GM06990 (cell line): ENCODE data around the gene EFCAB13.
"Not testable (repeated sequence)": the region's sequence is repeated elsewhere in the genome, so short reads cannot be mapped to it uniquely, and the experiment has no call there.

Source experiments
- DNase-seq: peaks from one replicate; pipeline ENCODE4 v3.0.0-alpha.2; 2011; ENCODE audit not compliant: insufficient read length; ENCODE audit errors: extremely low read depth
- H3K27me3 ChIP-seq: replicated peaks from 2 replicates; pipeline ENCODE4 v1.6.0; 2011; ENCODE audit warnings: low read length; ENCODE audit not compliant: control insufficient read depth, insufficient read depth
- H3K36me3 ChIP-seq: 2 replicates; pipeline ENCODE4 v1.5.1; 2011; ENCODE audit warnings: low read length; ENCODE audit not compliant: control insufficient read depth, insufficient read depth
- H3K4me3 ChIP-seq: replicated peaks from 2 replicates; pipeline ENCODE4 v1.5.1; 2011; ENCODE audit warnings: low read depth, mild to moderate bottlenecking, control low read depth, low read length
- TF ChIP-seq, protein P1 (sequence below): IDR thresholded peaks from 2 replicates; pipeline ENCODE4 v1.5.1; 2011; ENCODE audit warnings: low read length, control low read depth, mild to moderate bottlenecking, inconsistent platforms; ENCODE audit not compliant: insufficient read depth, poor library complexity, severe bottlenecking

The EFCAB13 gene

DNA sequence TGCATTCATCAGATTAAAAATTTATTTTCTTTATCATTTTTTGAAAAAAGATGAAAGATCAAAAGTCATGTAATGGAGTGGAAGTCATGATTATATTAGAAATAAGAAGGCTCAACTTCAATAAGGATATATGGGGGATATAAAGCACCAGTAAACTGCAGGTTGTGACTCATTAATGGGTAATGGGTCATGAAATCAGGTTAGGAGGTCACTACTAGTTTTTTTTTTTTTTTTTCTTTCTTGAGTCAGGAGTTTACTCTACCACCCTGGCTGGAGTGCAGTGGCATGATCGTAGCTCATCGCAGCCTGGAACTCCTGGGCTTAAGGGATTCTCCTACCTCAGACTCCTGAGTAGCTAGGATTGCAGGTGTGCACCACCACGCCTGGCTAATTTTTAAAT lies 14.3 kb downstream of the EFCAB13 start:
- TF ChIP-seq, protein P1, sequence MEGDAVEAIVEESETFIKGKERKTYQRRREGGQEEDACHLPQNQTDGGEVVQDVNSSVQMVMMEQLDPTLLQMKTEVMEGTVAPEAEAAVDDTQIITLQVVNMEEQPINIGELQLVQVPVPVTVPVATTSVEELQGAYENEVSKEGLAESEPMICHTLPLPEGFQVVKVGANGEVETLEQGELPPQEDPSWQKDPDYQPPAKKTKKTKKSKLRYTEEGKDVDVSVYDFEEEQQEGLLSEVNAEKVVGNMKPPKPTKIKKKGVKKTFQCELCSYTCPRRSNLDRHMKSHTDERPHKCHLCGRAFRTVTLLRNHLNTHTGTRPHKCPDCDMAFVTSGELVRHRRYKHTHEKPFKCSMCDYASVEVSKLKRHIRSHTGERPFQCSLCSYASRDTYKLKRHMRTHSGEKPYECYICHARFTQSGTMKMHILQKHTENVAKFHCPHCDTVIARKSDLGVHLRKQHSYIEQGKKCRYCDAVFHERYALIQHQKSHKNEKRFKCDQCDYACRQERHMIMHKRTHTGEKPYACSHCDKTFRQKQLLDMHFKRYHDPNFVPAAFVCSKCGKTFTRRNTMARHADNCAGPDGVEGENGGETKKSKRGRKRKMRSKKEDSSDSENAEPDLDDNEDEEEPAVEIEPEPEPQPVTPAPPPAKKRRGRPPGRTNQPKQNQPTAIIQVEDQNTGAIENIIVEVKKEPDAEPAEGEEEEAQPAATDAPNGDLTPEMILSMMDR = no peak
- Histone ChIP-seq H3K36me3 (no peaks in the 10 kb centered on the region; the same call in 1 of the 2 replicates), H3K4me3 (no peak overlapping the region), H3K27me3 (no peaks in the 10 kb centered on the region)
- no peak for DNase-seq

DNA sequence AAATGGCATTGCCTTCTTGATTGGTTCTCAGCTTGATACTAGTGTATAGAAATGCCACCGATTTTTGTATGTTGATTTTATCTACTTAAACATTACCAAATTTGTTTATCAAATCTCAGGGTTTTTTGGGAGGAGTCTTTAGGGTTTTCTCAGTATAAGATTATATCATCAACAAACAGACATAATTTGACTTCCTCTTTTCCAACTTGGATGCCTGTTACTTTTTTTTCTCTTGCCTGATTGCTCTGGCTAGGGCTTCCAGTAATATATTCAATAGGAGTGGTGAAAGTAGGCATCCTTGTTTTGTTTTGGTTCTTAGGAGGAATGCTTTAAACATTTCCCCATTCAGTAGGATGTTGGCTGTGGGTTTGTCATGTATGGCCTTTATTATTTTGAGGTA lies 29.1 kb downstream of the EFCAB13 start:
- TF ChIP-seq, protein P1 = no peak
- no peaks in the 10 kb centered on the region for H3K27me3 ChIP-seq
- H3K4me3 ChIP-seq = no peak overlapping the region
- no peak for DNase-seq
- H3K36me3 ChIP-seq = peaks cover 2% of the 10 kb centered on the region

DNA sequence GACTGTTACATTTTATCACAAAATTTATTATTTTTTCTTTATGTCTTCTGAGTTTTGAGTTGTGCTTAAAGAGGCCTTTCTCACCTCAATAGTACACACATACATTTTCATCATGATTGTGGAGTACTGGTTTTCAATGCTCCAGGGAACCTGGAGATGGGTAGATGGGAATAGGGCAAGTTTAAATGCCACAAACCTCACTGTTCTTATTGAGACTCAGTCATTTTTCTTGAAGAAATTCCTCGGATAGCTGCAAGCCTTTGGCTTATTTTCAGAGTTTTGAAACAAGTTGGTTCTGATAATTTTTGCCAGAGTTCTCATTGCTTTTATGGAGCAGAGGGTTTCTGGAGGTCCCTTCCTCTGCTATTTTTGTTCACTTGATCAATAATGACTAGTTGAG lies 34.9 kb downstream of the EFCAB13 start:
- Histone ChIP-seq H3K27me3 (no peaks in the 10 kb centered on the region), H3K36me3 (peaks cover 2% of the 10 kb centered on the region), H3K4me3 (no peak overlapping the region)
- DNase-seq = no peak
- TF ChIP-seq, protein P1 = no peak

DNA sequence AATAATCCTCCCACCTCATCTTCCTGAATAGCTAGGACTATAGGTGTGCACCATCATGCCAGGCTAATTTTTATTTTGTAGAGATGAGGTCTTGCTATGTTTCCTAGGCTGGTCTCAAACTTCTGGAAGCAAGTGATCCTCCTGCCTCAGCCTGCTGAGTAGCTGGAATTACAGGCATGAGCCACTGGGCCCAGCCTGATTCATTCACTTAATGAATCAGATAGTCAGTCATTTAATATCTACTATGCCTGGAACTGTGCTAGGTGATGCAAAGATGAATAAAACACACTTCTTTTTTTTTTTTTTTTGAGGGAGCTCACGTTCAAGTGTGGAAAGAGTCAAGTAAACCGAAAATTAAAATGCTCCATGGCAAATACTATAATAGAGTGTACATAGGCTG lies 39.4 kb downstream of the EFCAB13 start:
- Histone ChIP-seq H3K36me3 (no peaks in the 10 kb centered on the region), H3K4me3 (no peak overlapping the region), H3K27me3 (no peaks in the 10 kb centered on the region)
- no peak for DNase-seq
- TF ChIP-seq, protein P1 = no peak

DNA sequence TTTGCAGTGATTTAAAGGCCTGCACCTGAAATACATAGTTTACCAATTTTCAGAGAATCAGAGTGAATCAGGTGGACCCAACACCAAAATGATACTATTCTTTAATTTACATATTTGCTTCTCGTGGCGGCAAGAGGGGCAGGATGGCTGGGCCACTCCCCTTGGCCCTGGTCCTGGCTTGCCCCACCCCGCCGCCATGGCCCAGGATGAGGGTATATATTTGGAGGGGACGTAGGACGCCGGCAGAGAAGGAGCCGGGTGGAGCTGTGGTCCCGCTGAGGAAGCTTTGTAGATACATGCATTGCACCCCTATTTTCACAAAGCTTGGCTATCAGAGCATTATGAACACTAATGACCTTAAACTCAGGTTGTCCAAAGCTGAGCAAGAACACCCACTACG lies 43.5 kb downstream of the EFCAB13 start:
- H3K27me3 ChIP-seq = no peaks in the 10 kb centered on the region
- no peaks in the 10 kb centered on the region for H3K36me3 ChIP-seq
- TF ChIP-seq, protein P1 = no peak
- no peak overlapping the region for H3K4me3 ChIP-seq
- no peak for DNase-seq

DNA sequence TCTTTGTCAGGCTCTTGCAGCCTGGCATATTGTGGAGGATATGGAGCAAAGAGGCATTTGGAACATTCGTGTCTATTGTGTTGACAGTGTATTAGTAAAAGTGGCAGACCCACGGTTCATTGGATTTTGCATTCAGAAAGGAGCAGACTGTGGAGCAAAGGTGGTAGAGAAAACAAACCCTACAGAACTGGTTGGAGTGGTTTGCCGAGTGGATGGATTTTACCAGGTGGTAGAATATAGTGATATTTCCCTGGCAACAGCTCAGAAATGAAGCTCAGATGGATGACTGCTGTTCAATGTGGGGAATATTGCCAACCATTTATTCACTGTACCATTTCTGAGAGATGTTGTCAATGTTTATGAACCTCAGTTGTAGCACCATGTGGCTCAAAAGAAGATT lies 44.5 kb downstream of the EFCAB13 start:
- Histone ChIP-seq H3K4me3 (no peak overlapping the region), H3K36me3 (no peaks in the 10 kb centered on the region), H3K27me3 (no peaks in the 10 kb centered on the region)
- TF ChIP-seq, protein P1 = no peak
- DNase-seq = no peak

DNA sequence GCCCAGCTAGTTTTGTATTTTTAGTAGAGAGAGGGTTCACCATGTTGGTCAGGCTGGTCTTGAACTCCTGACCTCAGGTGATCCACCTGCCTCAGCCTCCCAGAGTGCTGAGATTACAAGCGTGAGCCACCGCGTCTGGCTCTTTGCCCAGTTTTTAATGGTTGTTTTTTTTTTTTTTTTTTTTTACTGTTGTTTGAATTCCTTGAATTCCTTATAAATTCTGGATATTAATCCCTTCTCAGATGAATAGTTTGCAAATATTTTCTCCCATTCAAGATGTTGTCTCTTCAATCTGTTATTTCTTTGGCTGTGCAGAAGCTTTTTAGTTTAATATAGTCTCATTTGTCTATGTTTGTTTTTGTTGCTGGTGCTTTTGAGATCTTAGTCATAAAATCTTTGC lies 47.1 kb downstream of the EFCAB13 start:
- H3K4me3 ChIP-seq, H3K36me3 ChIP-seq, H3K27me3 ChIP-seq, DNase-seq: not testable (repeated sequence)
